C1 segment of cervical spinal cord (tissue), 14 donors: ENCODE data around the gene LY6G6F.

ENCODE experiments used
- DNase-seq, 14 donors: peaks; one replicate each; lab custom pipeline; 2025; lab: John Stamatoyannopoulos, UW

Gene LY6G6F

DNA sequence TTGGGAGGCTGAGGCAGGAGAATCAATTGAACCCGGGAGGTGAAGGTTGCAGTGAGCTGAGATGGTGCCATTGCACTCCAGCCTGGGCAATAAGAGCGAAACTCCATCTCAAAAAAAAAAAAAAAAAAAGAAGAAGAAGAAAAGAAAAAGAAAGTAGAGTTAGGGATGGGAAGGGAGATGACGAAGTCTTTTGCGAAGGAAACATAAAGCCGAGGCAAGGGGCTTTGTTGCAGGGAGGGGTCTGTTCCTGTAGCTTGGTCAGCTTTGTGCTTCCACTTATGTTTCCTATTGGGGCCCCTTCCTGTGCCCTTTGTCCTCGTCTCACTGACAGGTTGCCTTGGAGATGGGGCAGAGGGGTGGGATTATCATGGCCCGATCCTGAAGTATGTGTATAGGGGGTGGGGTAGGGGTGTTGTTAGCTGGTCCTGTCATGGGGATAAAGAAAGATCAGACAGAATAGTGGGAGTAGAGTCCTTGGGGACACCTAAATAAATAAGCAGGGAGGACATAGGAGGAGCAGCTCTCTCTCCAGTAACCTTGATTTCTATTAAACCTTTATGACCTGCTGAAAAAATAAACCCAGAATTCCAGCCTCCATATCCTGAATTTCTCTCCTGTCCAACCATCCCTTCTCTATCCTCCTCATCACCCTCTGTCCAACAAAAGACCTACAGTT lies 30.8 kb downstream of the LY6G6F start:
- DNase-seq = no peak

DNA sequence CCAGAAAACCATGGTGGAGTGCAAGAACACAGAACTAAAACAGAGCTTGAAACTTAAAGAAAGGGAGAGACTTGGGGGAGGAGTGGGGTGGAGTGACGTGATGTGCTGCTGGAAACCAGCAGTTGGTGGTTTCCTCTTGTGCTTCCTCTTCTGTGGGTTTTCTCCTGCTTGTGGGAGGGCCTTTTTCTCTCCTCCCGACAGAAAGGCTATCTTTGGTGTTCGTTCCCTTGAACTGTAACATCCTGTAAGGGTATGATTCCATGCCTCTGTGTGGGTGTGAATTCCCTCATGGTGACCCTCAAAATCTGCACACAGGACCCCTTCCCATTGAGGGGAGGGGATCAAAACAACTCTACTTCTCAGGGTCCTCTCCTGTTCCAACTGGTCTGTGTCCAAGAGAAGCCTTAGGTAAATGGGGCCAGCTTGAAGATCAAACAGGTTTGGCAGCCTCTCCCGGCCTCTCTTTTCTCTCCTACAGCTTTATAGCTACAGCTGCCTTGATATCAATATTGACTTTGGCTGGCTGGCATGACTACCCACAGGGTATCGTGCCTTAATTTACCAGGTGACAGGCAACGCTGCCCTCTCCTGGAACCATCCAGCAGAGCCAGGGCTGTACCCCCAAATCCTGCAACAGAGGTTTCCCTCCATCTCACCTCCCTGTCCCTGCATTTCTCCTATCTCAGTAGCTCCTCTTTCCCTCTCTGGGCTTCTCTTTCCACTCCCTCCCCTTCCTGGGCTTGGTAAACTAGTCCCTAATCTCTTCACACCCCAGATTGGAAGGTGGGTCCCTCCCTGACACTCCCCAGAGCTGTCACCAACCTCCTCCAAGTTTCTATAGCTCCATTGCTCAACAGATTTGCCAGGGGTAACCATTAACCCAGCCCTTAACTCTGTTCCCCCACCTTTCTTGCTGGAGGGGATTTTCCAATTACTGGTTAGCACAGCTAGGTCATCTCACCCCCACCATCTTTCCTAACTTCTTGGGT lies 31.6 kb downstream of the LY6G6F start:
- peak in 5 of 14 donors; percentile 23 to 47 (median 33) for DNase-seq

DNA sequence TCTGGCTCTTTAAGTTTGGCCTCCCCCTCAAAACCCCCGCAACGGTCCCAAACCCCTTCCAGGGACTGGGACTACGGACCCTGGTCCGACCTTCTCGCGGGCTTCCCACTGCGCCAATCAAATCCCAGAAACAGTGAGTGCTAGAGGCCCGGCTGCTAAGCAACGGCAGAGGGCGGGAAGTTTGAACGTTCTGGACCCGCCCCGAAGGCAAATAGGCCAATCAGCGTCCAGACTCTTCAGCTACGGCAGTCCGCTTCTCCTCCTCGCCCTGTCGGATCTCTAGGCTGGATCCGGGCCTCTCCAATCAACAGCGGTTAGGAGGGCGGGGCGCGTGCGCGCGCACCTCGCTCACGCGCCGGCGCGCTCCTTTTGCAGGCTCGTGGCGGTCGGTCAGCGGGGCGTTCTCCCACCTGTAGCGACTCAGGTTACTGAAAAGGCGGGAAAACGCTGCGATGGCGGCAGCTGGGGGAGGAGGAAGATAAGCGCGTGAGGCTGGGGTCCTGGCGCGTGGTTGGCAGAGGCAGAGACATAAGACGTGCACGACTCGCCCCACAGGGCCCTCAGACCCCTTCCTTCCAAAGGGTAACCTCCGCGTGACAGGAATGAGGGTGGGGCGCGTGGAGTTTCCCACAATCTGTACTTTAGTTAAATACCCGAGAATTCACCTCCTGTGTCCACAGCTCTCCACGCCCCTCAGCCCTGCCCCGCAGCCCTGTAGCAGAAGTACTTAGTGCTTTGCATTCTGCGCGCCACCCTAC lies 33.2 kb downstream of the LY6G6F start, which contains the start of gene MSH5:
MSH5 (plus strand) TSS at position 367 of the 758 bp plus-strand sequence. CDS start 462 bp downstream, outside the sequence.
- peak; percentile 49 to 97 (median 94) for DNase-seq

DNA sequence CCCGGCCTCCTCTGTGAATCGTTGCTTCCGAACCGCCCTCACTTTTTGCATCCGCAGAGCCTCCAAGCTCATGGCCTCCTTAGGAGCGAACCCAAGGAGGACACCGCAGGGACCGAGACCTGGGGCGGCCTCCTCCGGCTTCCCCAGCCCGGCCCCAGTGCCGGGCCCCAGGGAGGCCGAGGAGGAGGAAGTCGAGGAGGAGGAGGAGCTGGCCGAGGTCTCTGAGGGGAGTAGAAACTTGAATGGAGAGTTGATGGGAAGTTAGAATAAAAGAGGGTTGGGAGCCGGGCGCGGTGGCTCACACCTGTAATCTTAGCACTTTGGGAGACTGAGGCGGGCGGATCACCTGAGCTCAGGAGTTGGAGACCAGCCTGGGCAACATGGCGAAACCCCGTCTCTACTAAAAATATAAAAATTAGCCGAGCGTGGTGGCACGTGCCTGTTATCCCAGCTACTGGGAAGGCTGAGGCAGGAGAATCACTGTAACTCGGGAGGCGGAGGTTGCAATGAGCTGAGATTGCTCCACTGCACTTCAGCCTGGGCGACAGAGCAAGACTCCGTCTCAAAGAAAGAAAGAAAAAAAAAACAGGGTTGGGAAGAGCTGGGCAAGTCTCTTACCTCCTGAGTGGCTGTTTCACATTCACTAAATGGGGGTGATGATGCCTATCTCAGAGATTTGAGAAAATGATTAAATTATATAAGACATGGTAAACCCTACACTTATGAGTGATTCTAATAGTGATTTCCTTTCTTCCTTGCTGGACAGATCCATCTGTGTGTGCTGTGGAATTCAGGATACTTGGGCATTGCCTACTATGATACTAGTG lies 33.9 kb downstream of the LY6G6F start:
- peak in 2 of 14 donors; percentile 21 to 46 for DNase-seq

DNA sequence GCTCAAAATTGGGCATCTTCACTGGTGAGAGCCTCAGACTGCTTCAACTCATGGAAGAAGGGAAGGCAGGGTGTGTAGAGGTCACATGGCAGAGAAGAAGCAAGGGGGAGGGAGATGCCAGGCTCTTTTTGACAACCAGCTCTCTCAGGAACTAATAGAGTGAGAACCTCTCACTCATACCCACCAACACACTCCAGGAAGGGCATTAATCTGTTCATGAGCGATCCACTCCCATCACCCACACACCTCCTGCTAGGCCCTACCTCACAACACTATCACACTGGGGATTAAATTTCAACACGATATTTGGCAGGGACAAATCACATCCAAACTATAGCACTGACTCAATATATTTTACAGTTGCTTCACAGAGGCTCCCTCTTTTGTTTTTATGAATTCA lies 35.1 kb downstream of the LY6G6F start:
- DNase-seq = no peak

DNA sequence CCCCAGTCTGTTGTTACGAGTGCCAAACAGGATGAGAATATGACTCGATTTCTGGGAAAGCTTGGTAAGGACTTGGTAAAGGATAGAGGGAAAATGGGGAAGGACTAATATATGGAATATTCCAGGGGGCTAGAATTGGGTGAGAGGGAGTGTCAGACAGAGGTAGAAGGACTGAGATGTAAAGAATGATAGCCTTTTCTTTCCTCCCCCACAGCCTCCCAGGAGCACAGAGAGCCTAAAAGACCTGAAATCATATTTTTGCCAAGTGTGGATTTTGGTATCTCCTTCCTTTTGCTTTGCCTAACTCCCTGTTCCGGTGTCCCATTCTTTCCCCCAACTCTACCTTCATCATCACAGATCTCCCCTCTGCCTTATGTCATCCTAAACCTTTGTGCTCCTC lies 36.2 kb downstream of the LY6G6F start:
- DNase-seq = no peak

DNA sequence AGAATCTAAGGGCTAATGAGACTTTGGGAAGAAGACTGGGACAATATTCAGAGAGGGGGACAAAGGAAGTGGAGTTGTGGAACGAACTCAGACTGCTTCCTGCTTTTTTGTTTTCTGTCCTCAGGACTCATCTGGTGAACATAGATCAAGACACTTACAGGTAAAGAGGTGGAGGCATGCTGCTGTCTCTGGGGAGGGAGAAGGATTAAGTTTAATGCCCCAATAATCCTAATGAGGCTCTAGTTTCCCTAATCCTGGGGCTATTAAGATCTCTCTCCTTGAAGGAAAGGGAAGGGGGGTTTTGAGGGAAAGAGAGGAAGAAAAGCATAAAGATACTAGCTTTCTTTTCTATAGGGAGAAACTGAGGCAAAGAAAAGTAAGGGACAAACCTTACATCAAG lies 37.8 kb downstream of the LY6G6F start:
- DNase-seq = no peak

DNA sequence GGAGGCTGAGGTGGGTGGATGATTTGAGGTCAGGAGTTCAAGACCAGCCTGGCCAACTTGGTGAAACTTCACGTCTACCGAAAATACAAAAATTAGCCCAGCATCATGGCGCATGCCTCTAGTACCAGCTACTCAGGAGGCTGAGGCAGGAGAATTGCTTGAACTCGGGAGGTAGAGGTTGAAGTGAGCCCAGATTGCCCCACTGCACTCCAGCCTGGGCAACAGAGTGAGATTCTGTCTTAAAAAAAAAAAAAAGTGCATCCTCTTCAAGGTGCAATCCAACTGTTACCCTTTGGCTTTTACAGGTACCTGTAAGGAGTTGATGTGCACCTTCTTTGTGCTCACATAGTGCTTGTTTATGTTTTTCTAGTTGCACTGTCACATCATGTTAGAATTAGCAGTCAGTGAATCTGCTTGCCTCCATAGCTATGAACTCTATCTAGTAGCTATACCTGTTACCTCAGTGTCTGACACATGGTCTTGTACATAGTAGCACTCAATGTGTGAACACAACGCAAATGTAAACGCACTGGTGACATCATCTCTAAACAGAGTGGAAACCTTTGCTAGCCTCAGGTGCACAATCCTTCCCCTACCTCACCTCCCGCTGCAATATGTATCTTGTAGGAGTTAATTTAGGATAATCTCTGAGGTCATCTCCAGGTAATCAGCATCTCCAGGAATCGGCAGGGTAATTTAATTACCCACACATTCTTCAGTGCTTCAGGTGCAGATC lies 42.8 kb downstream of the LY6G6F start:
- no peak for DNase-seq

DNA sequence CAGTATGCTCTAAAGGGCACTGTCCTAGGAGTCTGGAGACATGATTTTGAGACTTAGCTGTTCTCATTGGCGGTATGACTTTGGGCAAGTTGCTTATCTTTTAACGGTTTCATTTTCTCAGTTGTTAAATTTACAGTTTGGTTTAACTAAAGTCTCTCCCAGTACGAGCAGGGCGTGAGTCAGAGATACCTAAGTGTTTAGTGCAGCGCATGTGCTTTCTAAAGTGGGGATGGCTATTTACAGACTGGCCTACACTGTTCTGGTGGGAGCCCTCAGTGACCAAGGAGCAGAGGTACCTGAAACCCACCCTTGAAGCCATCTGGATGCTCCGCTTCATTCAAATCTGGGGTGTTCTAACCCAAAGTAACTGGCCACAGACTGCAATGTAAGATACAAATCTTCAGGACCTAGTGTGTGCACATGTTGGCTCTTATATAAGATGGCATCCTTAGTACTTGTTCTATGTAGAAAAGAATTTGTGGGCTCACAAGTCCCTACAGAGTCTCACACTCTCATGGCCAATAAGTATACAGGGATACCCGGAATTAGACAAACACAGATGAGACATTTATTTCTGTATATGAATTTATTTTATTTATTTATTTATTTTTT lies 43.9 kb downstream of the LY6G6F start:
- no peak for DNase-seq

DNA sequence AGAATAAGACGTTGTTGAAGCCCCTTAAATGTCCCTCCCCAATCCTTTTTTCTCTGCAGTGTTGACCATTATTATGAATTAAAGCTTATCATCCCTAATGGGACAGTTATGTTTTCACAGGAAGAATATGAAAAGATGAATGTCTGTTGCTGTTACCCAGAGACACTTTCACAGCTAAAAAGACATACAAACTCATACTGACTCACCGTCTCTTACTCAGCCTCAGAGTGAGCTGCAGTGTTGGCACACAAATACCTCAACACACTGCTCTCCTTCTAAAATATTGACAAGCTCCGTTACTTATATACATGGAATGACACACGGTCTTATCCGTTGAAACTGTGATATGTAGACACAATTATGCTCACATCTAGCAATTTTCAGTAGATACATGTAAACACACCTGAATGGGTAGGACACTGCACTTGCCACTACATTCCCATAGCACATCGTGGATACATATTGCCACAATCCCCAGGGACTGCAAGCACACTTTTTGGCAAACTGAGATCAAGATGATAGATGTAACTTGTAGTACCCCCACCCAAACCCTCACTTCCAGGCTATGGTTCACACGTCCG lies 46.2 kb downstream of the LY6G6F start:
- no peak for DNase-seq

DNA sequence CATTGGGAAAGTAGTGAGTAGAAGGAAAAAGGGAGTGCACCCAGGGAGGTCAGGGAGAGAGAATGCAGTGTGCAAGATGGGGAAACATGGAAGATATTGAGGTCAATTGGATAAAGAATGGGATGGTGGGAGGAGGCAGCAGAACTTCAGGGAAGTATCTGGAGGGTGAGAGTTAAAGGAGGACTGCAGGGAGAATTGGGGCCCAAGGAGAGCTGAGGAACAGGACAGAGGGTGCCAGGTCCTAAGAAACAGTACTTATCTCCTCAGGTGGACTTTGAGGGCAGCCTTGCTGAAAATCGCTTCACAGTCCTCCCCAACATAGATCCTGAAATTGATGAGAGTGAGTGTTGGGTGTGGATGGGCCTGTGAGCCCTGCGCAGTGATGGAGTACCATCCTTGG lies 51.6 kb downstream of the LY6G6F start:
- no peak for DNase-seq
